WTC11 (cell line): ENCODE measurements around the gene TATDN3. TPM values are rescaled to one million over a fixed set of nuclear protein-coding genes. Genes with fewer than 3 reads are reported as not detected.
"Not testable (repeated sequence)": the region's sequence is repeated elsewhere in the genome, so short reads cannot be mapped to it uniquely, and the experiment has no call there.

Experiments used
- ATAC-seq: fragments of 200-7000 bp; cut with Tn5 transposase; 2 replicates; pipeline ENCODE4 v1.10.0; 2021; ENCODE audit warnings: mild to moderate bottlenecking, moderate library complexity
- CTCF ChIA-PET: fragments of 300-600 bp; sonication (Branson Sonifier 250); formaldehyde crosslinking; loops from one replicate; lab custom pipeline; 2021; ENCODE audit warnings: antibody characterized with exemption; lab: Charles Lee
- POLR2A ChIA-PET: fragments of 350-600 bp; sonication (Branson Sonifier 250); formaldehyde crosslinking; loops from one replicate; lab custom pipeline; 2021; ENCODE audit warnings: antibody characterized with exemption; lab: Charles Lee
- DNase-seq: peaks from one replicate; pipeline ENCODE4 v3.0.0; 2021; ENCODE audit warnings: low spot score
- H3K27ac Mint-ChIP-seq: 2 replicates; pipeline ENCODE4 v1.8.0; 2021; ENCODE audit warnings: mixed read lengths
- H3K27me3 Mint-ChIP-seq: 2 replicates; pipeline ENCODE4 v1.8.0; 2021; ENCODE audit warnings: low read depth, mild to moderate bottlenecking, moderate library complexity, mixed read lengths
- H3K36me3 Mint-ChIP-seq: 2 replicates; pipeline ENCODE4 v1.8.0; 2021; ENCODE audit warnings: mixed read lengths
- H3K4me1 Mint-ChIP-seq: 2 replicates; pipeline ENCODE4 v1.8.0; 2022; ENCODE audit warnings: mixed read lengths
- H3K4me3 Mint-ChIP-seq: 2 replicates; pipeline ENCODE4 v1.8.0; 2021; ENCODE audit warnings: mild to moderate bottlenecking, moderate library complexity, mixed read lengths
- H3K9me3 Mint-ChIP-seq: 2 replicates; pipeline ENCODE4 v1.8.0; 2021; ENCODE audit warnings: mixed read lengths
- CBFB ChIP-seq: sonication (generic); formaldehyde crosslinking; IDR thresholded peaks from 2 replicates; pipeline ENCODE4 v1.8.1; 2022; ENCODE audit warnings: mild to moderate bottlenecking, low read depth, missing genetic modification reagents
- ELF4 ChIP-seq: sonication (generic); formaldehyde crosslinking; IDR thresholded peaks from 2 replicates; pipeline ENCODE4 v1.8.1; 2022; ENCODE audit warnings: low read depth, mild to moderate bottlenecking, moderate library complexity, missing genetic modification reagents
- JUN ChIP-seq: sonication (generic); formaldehyde crosslinking; IDR thresholded peaks from 2 replicates; pipeline ENCODE4 v1.8.0; 2023; ENCODE audit warnings: mild to moderate bottlenecking, missing genetic modification reagents
- KAT7 ChIP-seq: sonication (generic); formaldehyde crosslinking; IDR thresholded peaks from 2 replicates; pipeline ENCODE4 v1.8.1; 2023; ENCODE audit warnings: missing genetic modification reagents, mild to moderate bottlenecking, borderline replicate concordance
- MYBL2 ChIP-seq: sonication (generic); formaldehyde crosslinking; IDR thresholded peaks from 2 replicates; pipeline ENCODE4 v1.8.1; 2023; ENCODE audit warnings: mild to moderate bottlenecking, moderate library complexity, missing genetic modification reagents
- NR2C2 ChIP-seq: sonication (generic); formaldehyde crosslinking; IDR thresholded peaks from 2 replicates; pipeline ENCODE4 v1.8.0; 2022; ENCODE audit warnings: mild to moderate bottlenecking, missing genetic modification reagents
- SMAD3 ChIP-seq: sonication (generic); formaldehyde crosslinking; IDR thresholded peaks from 2 replicates; pipeline ENCODE4 v1.8.0; 2022; ENCODE audit warnings: missing genetic modification reagents, mild to moderate bottlenecking, borderline replicate concordance
- SOX15 ChIP-seq: fragments of 250-450 bp; sonication (Bioruptor Pico); IDR thresholded peaks from 2 replicates; pipeline ENCODE4 v1.9.0; 2021; ENCODE audit warnings: mild to moderate bottlenecking
- TEAD1 ChIP-seq: sonication (generic); formaldehyde crosslinking; IDR thresholded peaks from 2 replicates; pipeline ENCODE4 v1.8.0; 2022; ENCODE audit warnings: mild to moderate bottlenecking, missing genetic modification reagents
- TP53 ChIP-seq: sonication (generic); formaldehyde crosslinking; IDR thresholded peaks from 2 replicates; pipeline ENCODE4 v1.8.1; 2023; ENCODE audit warnings: mild to moderate bottlenecking, missing genetic modification reagents
- ZMAT4 ChIP-seq: fragments of 250-450 bp; sonication (Bioruptor Pico); IDR thresholded peaks from 2 replicates; pipeline ENCODE4 v1.9.0; 2021; ENCODE audit warnings: mild to moderate bottlenecking
- ZNF121 ChIP-seq: sonication (generic); formaldehyde crosslinking; IDR thresholded peaks from 2 replicates; pipeline ENCODE4 v1.8.0; 2023; ENCODE audit warnings: missing genetic modification reagents
- ZNF219 ChIP-seq: sonication (generic); formaldehyde crosslinking; IDR thresholded peaks from 2 replicates; pipeline ENCODE4 v1.8.0; 2023; ENCODE audit warnings: missing genetic modification reagents, mild to moderate bottlenecking, borderline replicate concordance
- ZNF232 ChIP-seq: sonication (generic); formaldehyde crosslinking; IDR thresholded peaks from 2 replicates; pipeline ENCODE4 v1.8.0; 2022; ENCODE audit warnings: mild to moderate bottlenecking, missing genetic modification reagents
- ZNF671 ChIP-seq: fragments of 250-450 bp; sonication (Bioruptor Pico); IDR thresholded peaks from 2 replicates; pipeline ENCODE4 v1.8.0; 2021; ENCODE audit warnings: mild to moderate bottlenecking
- ZSCAN18 ChIP-seq: fragments of 250-450 bp; sonication (Bioruptor Pico); IDR thresholded peaks from 2 replicates; pipeline ENCODE4 v2.1.2; 2022; ENCODE audit warnings: mild to moderate bottlenecking, moderate library complexity
- total RNA-seq: library from RNA; stranded (reverse); gene quantifications from 3 replicates; pipeline ENCODE4 v1.2.3, GENCODE V29; 2021
- TF ChIP-seq, protein P1 (sequence below): sonication (generic); formaldehyde crosslinking; IDR thresholded peaks from 2 replicates; pipeline ENCODE4 v1.8.0; 2023; ENCODE audit warnings: mild to moderate bottlenecking, missing genetic modification reagents
- TF ChIP-seq, protein P2 (sequence below): sonication (generic); formaldehyde crosslinking; IDR thresholded peaks from 2 replicates; pipeline ENCODE4 v1.8.1; 2022; ENCODE audit warnings: mild to moderate bottlenecking, missing genetic modification reagents, moderate library complexity, borderline replicate concordance
- TF ChIP-seq, protein P3 (sequence below): fragments of 250-450 bp; sonication (Bioruptor Pico); IDR thresholded peaks from 2 replicates; pipeline ENCODE4 v1.9.0; 2021; ENCODE audit warnings: moderate library complexity, mild to moderate bottlenecking, inconsistent platforms, borderline replicate concordance
- TF ChIP-seq, protein P4 (sequence below): sonication (generic); formaldehyde crosslinking; IDR thresholded peaks from 2 replicates; pipeline ENCODE4 v1.8.0; 2022; ENCODE audit warnings: mild to moderate bottlenecking, missing genetic modification reagents
- TF ChIP-seq, protein P5 (sequence below): sonication (generic); formaldehyde crosslinking; IDR thresholded peaks from 2 replicates; pipeline ENCODE4 v1.8.1; 2023; ENCODE audit warnings: mild to moderate bottlenecking, moderate library complexity, missing genetic modification reagents

TATDN3 gene
- total RNA-seq, 1 experiment from 2014 or later = 19.3 TPM

DNA sequence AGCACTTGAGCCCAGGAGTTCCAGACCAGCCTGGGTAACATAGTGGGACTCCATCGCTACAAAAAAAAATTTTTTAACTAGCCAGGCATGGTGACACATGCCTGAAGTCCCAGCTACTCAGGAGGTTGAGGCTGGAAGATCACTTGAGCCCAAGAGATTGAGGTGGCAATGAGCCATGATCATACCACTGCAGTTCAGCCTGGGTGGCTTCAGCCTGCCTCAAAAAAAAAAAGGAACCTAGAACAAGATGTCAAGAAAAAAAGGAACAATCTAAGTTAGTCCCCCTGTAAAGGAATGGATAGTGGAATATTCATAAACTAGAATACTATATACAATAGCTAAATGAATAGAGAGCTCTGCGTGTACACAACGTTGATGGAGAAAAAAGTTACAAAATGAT lies 14.5 kb upstream of the TATDN3 start (continued):
- TF ChIP-seq, protein P1, sequence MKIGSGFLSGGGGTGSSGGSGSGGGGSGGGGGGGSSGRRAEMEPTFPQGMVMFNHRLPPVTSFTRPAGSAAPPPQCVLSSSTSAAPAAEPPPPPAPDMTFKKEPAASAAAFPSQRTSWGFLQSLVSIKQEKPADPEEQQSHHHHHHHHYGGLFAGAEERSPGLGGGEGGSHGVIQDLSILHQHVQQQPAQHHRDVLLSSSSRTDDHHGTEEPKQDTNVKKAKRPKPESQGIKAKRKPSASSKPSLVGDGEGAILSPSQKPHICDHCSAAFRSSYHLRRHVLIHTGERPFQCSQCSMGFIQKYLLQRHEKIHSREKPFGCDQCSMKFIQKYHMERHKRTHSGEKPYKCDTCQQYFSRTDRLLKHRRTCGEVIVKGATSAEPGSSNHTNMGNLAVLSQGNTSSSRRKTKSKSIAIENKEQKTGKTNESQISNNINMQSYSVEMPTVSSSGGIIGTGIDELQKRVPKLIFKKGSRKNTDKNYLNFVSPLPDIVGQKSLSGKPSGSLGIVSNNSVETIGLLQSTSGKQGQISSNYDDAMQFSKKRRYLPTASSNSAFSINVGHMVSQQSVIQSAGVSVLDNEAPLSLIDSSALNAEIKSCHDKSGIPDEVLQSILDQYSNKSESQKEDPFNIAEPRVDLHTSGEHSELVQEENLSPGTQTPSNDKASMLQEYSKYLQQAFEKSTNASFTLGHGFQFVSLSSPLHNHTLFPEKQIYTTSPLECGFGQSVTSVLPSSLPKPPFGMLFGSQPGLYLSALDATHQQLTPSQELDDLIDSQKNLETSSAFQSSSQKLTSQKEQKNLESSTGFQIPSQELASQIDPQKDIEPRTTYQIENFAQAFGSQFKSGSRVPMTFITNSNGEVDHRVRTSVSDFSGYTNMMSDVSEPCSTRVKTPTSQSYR = no peak
- TF ChIP-seq, protein P2, sequence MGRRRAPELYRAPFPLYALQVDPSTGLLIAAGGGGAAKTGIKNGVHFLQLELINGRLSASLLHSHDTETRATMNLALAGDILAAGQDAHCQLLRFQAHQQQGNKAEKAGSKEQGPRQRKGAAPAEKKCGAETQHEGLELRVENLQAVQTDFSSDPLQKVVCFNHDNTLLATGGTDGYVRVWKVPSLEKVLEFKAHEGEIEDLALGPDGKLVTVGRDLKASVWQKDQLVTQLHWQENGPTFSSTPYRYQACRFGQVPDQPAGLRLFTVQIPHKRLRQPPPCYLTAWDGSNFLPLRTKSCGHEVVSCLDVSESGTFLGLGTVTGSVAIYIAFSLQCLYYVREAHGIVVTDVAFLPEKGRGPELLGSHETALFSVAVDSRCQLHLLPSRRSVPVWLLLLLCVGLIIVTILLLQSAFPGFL (CRISPR knock-in tag) = no peak
- TF ChIP-seq NR2C2 (CRISPR knock-in tag) = no peak
- TF ChIP-seq ZSCAN18 = no peak
- no peak for TF ChIP-seq ZNF232

- DNase-seq, H3K4me1 Mint-ChIP-seq, H3K27ac Mint-ChIP-seq, POLR2A ChIA-PET, CTCF ChIA-PET, ATAC-seq, H3K4me3 Mint-ChIP-seq, H3K27me3 Mint-ChIP-seq: not testable (repeated sequence)
- Mint-ChIP-seq H3K9me3 (peaks cover 13% of the 10 kb centered on the region), H3K36me3 (peaks cover 66% of the 10 kb centered on the region)
Observed at GRCh38 chr1:212779086-212779485, 12.6 kb upstream of the TATDN3 start.

- TF ChIP-seq CBFB (CRISPR knock-in tag) (no peak), ZMAT4 (CRISPR knock-in tag) (no peak), SMAD3 (CRISPR knock-in tag) (no peak)
- TF ChIP-seq, protein P3, sequence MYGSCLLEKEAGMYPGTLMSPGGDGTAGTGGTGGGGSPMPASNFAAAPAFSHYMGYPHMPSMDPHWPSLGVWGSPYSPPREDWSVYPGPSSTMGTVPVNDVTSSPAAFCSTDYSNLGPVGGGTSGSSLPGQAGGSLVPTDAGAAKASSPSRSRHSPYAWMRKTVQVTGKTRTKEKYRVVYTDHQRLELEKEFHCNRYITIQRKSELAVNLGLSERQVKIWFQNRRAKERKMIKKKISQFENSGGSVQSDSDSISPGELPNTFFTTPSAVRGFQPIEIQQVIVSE = no peak
- TF ChIP-seq, all 79 proteins: peak for 0
- POLR2A ChIA-PET = no interaction called here
- H3K27ac Mint-ChIP-seq = no peak overlapping the region
- CTCF ChIA-PET = interaction anchor here (0.6 kb wide), 1 partner anchor 76 kb away, joined by 3 read pairs; no protein-coding TSS in a partner anchor
- no peaks in the 10 kb centered on the region for H3K4me1 Mint-ChIP-seq
- no peak overlapping the region for H3K4me3 Mint-ChIP-seq
- peaks cover 13% of the 10 kb centered on the region for H3K9me3 Mint-ChIP-seq
- H3K36me3 Mint-ChIP-seq = peaks cover 60% of the 10 kb centered on the region
- ATAC-seq (no peak), DNase-seq (no peak)
- H3K27me3 Mint-ChIP-seq = no peaks in the 10 kb centered on the region
Observed at GRCh38 chr1:212780759-212781158, 10.9 kb upstream of the TATDN3 start.

- ATAC-seq (no peak), DNase-seq (no peak)
- Mint-ChIP-seq H3K4me3 (no peak overlapping the region), H3K9me3 (peaks cover 13% of the 10 kb centered on the region), H3K4me1 (no peaks in the 10 kb centered on the region), H3K27ac (no peak overlapping the region), H3K27me3 (no peaks in the 10 kb centered on the region), H3K36me3 (peaks cover 63% of the 10 kb centered on the region)
- POLR2A ChIA-PET = no interaction called here
- CTCF ChIA-PET = interaction anchor here (0.6 to 2.0 kb wide), 2 partner anchors 31 to 76 kb away, joined by 3 to 6 read pairs; no protein-coding TSS in a partner anchor
- TF ChIP-seq JUN (CRISPR knock-in tag) (no peak), KAT7 (CRISPR knock-in tag) (no peak), MYBL2 (CRISPR knock-in tag) (no peak), ZNF219 (CRISPR knock-in tag) (no peak), ZNF121 (CRISPR knock-in tag) (no peak), SOX15 (CRISPR knock-in tag) (no peak), TP53 (CRISPR knock-in tag) (no peak), ELF4 (CRISPR knock-in tag) (no peak), TEAD1 (no peak), ZNF671 (CRISPR knock-in tag) (no peak)
- TF ChIP-seq, protein P4, sequence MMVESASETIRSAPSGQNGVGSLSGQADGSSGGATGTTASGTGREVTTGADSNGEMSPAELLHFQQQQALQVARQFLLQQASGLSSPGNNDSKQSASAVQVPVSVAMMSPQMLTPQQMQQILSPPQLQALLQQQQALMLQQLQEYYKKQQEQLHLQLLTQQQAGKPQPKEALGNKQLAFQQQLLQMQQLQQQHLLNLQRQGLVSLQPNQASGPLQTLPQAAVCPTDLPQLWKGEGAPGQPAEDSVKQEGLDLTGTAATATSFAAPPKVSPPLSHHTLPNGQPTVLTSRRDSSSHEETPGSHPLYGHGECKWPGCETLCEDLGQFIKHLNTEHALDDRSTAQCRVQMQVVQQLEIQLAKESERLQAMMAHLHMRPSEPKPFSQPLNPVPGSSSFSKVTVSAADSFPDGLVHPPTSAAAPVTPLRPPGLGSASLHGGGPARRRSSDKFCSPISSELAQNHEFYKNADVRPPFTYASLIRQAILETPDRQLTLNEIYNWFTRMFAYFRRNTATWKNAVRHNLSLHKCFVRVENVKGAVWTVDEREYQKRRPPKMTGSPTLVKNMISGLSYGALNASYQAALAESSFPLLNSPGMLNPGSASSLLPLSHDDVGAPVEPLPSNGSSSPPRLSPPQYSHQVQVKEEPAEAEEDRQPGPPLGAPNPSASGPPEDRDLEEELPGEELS (CRISPR knock-in tag) = no peak
- TF ChIP-seq, protein P5, sequence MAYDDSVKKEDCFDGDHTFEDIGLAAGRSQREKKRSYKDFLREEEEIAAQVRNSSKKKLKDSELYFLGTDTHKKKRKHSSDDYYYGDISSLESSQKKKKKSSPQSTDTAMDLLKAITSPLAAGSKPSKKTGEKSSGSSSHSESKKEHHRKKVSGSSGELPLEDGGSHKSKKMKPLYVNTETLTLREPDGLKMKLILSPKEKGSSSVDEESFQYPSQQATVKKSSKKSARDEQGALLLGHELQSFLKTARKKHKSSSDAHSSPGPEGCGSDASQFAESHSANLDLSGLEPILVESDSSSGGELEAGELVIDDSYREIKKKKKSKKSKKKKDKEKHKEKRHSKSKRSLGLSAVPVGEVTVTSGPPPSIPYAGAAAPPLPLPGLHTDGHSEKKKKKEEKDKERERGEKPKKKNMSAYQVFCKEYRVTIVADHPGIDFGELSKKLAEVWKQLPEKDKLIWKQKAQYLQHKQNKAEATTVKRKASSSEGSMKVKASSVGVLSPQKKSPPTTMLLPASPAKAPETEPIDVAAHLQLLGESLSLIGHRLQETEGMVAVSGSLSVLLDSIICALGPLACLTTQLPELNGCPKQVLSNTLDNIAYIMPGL (CRISPR knock-in tag) = no peak
Observed at GRCh38 chr1:212781225-212781624, 10.5 kb upstream of the TATDN3 start.
